PFSK-1 (cell line): ENCODE data around the gene CALD1. TPM values are rescaled to one million over a fixed set of nuclear protein-coding genes. Genes with fewer than 3 reads are reported as not detected.

ENCODE experiments used
- FOXP2 ChIP-seq: optimal IDR thresholded peaks from 2 replicates; pipeline ENCODE3; 2011; ENCODE audit warnings: borderline replicate concordance, control low read depth, inconsistent platforms; ENCODE audit not compliant: insufficient read depth; ENCODE audit errors: extremely low read length, extremely low read depth
- POLR2AphosphoS5 ChIP-seq: IDR thresholded peaks from 2 replicates; pipeline ENCODE4 v1.6.1; 2012; ENCODE audit warnings: low read depth, mild to moderate bottlenecking, control low read depth, low read length, moderate library complexity
- REST ChIP-seq, 2 experiments: IDR thresholded peaks; 2 replicates each; pipeline versions ENCODE4 v1.6.1 to v1.8.0; 2011 to 2012; ENCODE audit warnings: low read depth in 2 of 2, low read length in 2 of 2, control low read depth in 1 of 2, inconsistent platforms in 1 of 2, mild to moderate bottlenecking in 1 of 2, moderate library complexity in 1 of 2; ENCODE audit not compliant: insufficient read depth in 1 of 2
- SIN3A ChIP-seq: IDR thresholded peaks from 2 replicates; pipeline ENCODE4 v1.6.1; 2012; ENCODE audit warnings: mild to moderate bottlenecking, low read length, moderate library complexity, borderline replicate concordance; ENCODE audit not compliant: insufficient read depth
- TAF1 ChIP-seq: IDR thresholded peaks from 2 replicates; pipeline ENCODE4 v1.6.1; 2012; ENCODE audit warnings: low read length, control low read depth, borderline replicate concordance; ENCODE audit not compliant: insufficient read depth
- polyA plus RNA-seq: library from polyadenylated mRNA; unstranded; fragments of >200 nt; gene quantifications from one replicate; pipeline ENCODE4 v1.2.1, GENCODE V29; 2012; ENCODE audit warnings: low read depth, missing spikeins; ENCODE audit not compliant: insufficient read length

Gene CALD1
- 60.1 TPM for polyA plus RNA-seq

- TF ChIP-seq POLR2AphosphoS5 (no peak), TAF1 (no peak), SIN3A (no peak), REST (IDR thresholded peaks at IDR 0.05; ENCODE audit: insufficient read depth in 1 of 2, low read depth in 2 of 2, low read length in 2 of 2) (no peak), FOXP2 (no peak)
These were observed at the start of gene CALD1 for GRCh38 chr7:134778941-134779740. CALD1 (plus strand) TSS chr7:134779634; CDS start chr7:134867734, 88,100 bp downstream.

GRCh38 chr7:134729895-134730294, 49.5 kb upstream of the CALD1 start:
- TF ChIP-seq FOXP2 (no peak), SIN3A (no peak), REST (IDR thresholded peaks at IDR 0.05; ENCODE audit: insufficient read depth in 1 of 2, low read depth in 2 of 2, low read length in 2 of 2) (no peak)

- TF ChIP-seq TAF1 = no peak
- TF ChIP-seq FOXP2 = no peak
- no peak for TF ChIP-seq REST (IDR thresholded peaks at IDR 0.05; ENCODE audit: insufficient read depth in 1 of 2, low read depth in 2 of 2, low read length in 2 of 2)
- TF ChIP-seq SIN3A = no peak
- TF ChIP-seq POLR2AphosphoS5 = no peak
These were observed 49.0 kb upstream of the CALD1 start for GRCh38 chr7:134730411-134730829.

GRCh38 chr7:134731616-134732015, 47.8 kb upstream of the CALD1 start:
- no peak for TF ChIP-seq TAF1
- TF ChIP-seq POLR2AphosphoS5 = no peak
- TF ChIP-seq REST (IDR thresholded peaks at IDR 0.05; ENCODE audit: insufficient read depth in 1 of 2, low read depth in 2 of 2, low read length in 2 of 2) = no peak
- TF ChIP-seq FOXP2 = no peak
- no peak for TF ChIP-seq SIN3A

- no peak for TF ChIP-seq SIN3A
- TF ChIP-seq TAF1 = no peak
- TF ChIP-seq REST (IDR thresholded peaks at IDR 0.05; ENCODE audit: insufficient read depth in 1 of 2, low read depth in 2 of 2, low read length in 2 of 2) = no peak
- TF ChIP-seq FOXP2 = no peak
These were observed 46.7 kb upstream of the CALD1 start for GRCh38 chr7:134732728-134733127.
